Stimulated activated CD4-positive, alpha-beta T cell treated with anti-CD3 and anti-CD28 coated beads, Interleukin-4, amount 100 ng/mL, for 4 hours (primary cell): ENCODE data around the gene CEACAM5.
"Not testable (repeated sequence)": the region's sequence is repeated elsewhere in the genome, so short reads cannot be mapped to it uniquely, and the experiment has no call there.

ENCODE experiments used
- DNase-seq, 2 experiments: peaks; one replicate each; pipeline ENCODE4 v3.0.0-alpha.2; 2020

Gene CEACAM5

DNA sequence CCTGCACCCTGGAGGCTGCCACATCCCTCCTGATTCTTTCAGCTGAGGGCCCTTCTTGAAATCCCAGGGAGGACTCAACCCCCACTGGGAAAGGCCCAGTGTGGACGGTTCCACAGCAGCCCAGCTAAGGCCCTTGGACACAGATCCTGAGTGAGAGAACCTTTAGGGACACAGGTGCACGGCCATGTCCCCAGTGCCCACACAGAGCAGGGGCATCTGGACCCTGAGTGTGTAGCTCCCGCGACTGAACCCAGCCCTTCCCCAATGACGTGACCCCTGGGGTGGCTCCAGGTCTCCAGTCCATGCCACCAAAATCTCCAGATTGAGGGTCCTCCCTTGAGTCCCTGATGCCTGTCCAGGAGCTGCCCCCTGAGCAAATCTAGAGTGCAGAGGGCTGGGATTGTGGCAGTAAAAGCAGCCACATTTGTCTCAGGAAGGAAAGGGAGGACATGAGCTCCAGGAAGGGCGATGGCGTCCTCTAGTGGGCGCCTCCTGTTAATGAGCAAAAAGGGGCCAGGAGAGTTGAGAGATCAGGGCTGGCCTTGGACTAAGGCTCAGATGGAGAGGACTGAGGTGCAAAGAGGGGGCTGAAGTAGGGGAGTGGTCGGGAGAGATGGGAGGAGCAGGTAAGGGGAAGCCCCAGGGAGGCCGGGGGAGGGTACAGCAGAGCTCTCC is 6.9 kb upstream of the CEACAM5 start:
- no peak for DNase-seq

GRCh38 chr19:41702171-41702651 is 6.2 kb upstream of the CEACAM5 start:
- DNase-seq, result no peak

GRCh38 chr19:41703602-41704293 is 4.7 kb upstream of the CEACAM5 start:
- DNase-seq, result no peak

- DNase-seq, result peak in 1 of 2 experiments; percentile 29
These were observed 2.8 kb upstream of the CEACAM5 start for GRCh38 chr19:41705393-41706174.

DNA sequence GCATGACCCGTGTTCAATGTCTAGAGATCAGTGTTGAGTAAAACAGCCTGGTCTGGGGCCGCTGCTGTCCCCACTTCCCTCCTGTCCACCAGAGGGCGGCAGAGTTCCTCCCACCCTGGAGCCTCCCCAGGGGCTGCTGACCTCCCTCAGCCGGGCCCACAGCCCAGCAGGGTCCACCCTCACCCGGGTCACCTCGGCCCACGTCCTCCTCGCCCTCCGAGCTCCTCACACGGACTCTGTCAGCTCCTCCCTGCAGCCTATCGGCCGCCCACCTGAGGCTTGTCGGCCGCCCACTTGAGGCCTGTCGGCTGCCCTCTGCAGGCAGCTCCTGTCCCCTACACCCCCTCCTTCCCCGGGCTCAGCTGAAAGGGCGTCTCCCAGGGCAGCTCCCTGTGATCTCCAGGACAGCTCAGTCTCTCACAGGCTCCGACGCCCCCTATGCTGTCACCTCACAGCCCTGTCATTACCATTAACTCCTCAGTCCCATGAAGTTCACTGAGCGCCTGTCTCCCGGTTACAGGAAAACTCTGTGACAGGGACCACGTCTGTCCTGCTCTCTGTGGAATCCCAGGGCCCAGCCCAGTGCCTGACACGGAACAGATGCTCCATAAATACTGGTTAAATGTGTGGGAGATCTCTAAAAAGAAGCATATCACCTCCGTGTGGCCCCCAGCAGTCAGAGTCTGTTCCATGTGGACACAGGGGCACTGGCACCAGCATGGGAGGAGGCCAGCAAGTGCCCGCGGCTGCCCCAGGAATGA is 1.5 kb upstream of the CEACAM5 start:
- peak; percentile 59 to 65 for DNase-seq

GRCh38 chr19:41707502-41707812 is 969 bp upstream of the CEACAM5 start:
- DNase-seq, result no peak

- DNase-seq, result no peak
These were observed 505 bp upstream of the CEACAM5 start for GRCh38 chr19:41707871-41708371.

GRCh38 chr19:41709516-41709915 is 1.1 kb downstream of the CEACAM5 start:
- not testable (repeated sequence) for DNase-seq

DNA sequence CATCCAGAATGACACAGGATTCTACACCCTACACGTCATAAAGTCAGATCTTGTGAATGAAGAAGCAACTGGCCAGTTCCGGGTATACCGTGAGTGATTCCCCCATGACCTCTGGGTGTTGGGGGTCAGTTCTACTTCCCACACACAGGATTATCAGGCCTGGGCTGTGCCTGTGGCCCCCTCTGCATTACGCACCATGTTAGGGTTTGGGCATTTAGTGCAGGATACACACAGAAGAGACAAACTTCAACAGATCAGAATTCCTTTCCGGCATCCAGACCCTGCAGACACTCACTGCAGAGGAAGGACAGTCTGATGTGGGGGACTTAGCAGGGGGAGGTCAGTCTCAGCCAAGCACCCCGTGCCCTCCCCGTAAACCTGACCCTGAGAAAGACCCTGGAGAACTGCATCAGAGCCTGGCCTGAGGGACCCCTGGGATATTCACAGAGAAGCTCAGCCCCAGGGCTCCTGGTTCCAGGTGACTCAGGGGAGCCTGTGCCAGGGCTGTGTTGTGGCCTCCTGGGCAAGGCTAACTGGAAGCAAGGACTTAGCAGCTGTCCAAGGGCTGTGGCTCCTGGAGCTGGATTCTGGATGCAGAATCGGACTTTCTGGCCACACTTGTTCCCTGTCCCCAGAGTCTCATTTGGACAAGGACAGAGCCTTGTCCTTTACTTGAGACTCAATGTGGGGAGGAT is 1.7 kb downstream of the CEACAM5 start:
- no peak for DNase-seq

GRCh38 chr19:41711376-41712261 is 3.2 kb downstream of the CEACAM5 start:
- DNase-seq, result no peak

- DNase-seq, result no peak
These were observed 6.2 kb downstream of the CEACAM5 start for GRCh38 chr19:41714598-41714997.

DNA sequence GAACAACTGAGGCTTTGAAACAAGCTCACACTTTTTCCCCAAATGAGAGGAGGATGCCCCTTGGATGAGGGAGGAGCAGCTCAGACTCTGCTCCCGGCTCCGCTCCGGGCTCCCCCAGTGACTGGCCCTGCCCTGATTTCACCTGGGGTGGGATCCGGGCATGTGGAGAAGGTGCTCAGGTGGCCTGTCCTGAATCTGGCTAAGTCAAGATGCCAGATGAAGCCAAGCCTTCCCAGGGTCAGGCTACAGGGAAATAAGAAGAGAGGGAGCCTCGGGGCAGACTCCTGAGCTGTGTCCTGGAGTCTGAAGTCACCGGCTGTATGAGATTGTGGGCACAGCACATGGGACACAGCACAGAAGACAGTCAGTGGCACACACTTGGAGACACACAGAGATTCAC is 10.3 kb downstream of the CEACAM5 start:
- no peak for DNase-seq

- DNase-seq, result no peak
These were observed 11.7 kb downstream of the CEACAM5 start for GRCh38 chr19:41720103-41720502.

DNA sequence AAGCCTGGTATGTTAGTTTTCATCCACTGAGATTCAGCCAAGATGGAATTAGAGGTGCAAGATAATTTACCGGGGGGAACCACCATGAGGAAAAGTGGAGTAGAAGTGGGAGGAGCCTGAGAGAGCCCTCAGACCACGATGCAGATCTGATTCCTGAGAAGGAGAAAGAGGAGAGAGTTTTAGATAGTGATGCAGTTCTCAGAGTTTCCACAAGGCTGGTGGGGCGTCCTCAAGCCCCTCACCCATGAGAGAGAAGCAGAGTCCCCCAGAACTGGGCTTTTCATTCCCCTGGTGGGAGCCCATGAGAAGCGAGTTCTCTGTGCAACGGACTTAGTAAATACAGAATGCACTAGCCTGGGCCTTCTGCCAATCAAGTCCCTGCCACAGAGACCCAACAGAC is 18.1 kb downstream of the CEACAM5 start:
- DNase-seq, result no peak

- no peak for DNase-seq
These were observed 25.7 kb downstream of the CEACAM5 start for GRCh38 chr19:41734156-41734555.

DNA sequence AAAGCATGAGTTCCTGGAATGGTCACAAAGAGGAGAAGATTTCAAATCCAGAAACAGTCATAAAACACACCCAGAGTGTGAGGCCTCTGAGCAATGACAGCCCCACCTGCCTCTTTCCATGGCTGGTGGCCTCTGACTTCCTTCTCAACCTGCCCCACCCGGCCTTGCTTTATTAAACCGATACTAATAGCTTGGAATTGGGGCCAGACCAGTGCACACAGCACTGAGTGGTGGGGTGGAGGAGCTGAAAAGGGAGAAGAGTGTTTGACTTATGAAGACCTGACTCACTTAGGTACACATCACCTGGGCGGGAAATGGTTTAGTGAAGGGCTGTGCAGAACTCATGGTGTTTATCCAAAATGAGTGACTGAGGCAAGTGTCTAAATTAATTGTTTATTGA is 26.2 kb downstream of the CEACAM5 start:
- DNase-seq, result no peak

- DNase-seq, result no peak
These were observed 26.7 kb downstream of the CEACAM5 start for GRCh38 chr19:41735071-41735600.

GRCh38 chr19:41739361-41739760 is 30.9 kb downstream of the CEACAM5 start:
- DNase-seq, result no peak

DNA sequence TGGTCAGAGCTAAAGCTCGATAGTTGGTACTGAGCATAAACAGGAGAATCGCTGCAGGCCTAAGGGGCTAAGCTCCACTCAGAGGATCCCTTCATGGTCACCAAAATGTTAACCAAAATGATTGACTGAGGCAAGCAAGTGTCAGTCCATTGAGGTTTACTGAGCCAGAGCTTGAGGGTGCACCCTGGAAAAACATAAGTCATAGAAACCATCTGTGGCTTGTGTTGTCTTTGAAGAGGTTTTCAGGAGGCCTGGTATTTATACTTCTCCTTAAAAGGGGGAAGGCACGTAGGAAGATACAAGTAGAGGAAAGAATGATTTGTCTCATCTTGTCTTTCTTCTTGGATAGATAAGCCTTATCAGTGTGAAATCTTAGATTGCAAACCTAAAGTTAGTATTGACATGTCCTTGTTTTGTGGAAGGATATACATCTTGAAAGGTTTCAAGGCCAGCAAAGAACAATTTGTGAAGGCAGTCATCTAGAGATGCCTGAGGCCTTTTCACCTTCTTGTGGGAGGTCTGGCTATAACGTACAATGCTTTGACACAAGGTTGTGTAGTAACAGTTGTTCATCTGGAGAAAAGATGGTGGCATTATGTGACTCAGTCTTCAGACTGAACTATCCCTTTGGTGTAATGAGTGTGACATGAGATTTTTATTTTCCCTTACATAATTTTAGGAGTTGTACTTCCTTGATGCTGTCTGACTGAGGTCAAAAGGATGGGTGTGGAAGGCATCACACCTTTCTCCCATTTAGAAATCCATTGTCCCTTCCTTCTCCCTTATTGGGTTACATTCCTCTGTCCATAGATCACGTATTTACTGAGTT is 32.2 kb downstream of the CEACAM5 start:
- no peak for DNase-seq

GRCh38 chr19:41741244-41741554 is 32.8 kb downstream of the CEACAM5 start:
- DNase-seq, result no peak
